SU-DHL-6 (cell line): ENCODE results near the gene CREBBP.

ENCODE experiments used
- H2AFZ ChIP-seq: fragments of 200-600 bp; sonication (generic); 2 replicates; pipeline ENCODE4 v1.6.1; 2014; ENCODE audit warnings: low read depth, mild to moderate bottlenecking, moderate library complexity, mixed read lengths, antibody characterized with exemption, low read length; ENCODE audit not compliant: severe bottlenecking
- H3F3A ChIP-seq: fragments of 200-600 bp; shearing (Covaris generic); 2 replicates; pipeline ENCODE4 v1.6.0; 2016; ENCODE audit warnings: antibody characterized with exemption, mild to moderate bottlenecking; ENCODE audit not compliant: insufficient read depth
- H3K27ac ChIP-seq: fragments of 200-600 bp; sonication (generic); 2 replicates; pipeline ENCODE4 v1.5.1; 2016; ENCODE audit warnings: low read depth, mild to moderate bottlenecking, low read length, moderate library complexity, mixed read lengths
- H3K27me3 ChIP-seq: fragments of 200-600 bp; sonication (generic), shearing (Covaris generic); 2 replicates; pipeline ENCODE4 v1.6.0; 2014; ENCODE audit warnings: mild to moderate bottlenecking, low read length
- H3K36me3 ChIP-seq: fragments of 200-600 bp; sonication (generic); 2 replicates; pipeline ENCODE4 v1.6.1; 2014; ENCODE audit warnings: mild to moderate bottlenecking, low read length, mixed read lengths
- H3K4me2 ChIP-seq: fragments of 300-600, 200-600 bp; shearing (Covaris generic), sonication (generic); 2 replicates; pipeline ENCODE4 v1.6.0; 2014; ENCODE audit warnings: low read length, low read depth, mild to moderate bottlenecking; ENCODE audit not compliant: poor library complexity, severe bottlenecking
- H3K4me3 ChIP-seq: fragments of 200-600 bp; sonication (generic); 2 replicates; pipeline ENCODE4 v1.5.1; 2014; ENCODE audit warnings: antibody characterized with exemption, low read length, mild to moderate bottlenecking, mixed read lengths; ENCODE audit not compliant: insufficient read depth, poor library complexity, severe bottlenecking
- H3K79me2 ChIP-seq: fragments of 200-600 bp; sonication (generic); 2 replicates; pipeline ENCODE4 v1.6.1; 2014; ENCODE audit warnings: mild to moderate bottlenecking, low read length, moderate library complexity; ENCODE audit not compliant: insufficient read depth
- H3K9ac ChIP-seq: fragments of 200-600 bp; sonication (generic); 2 replicates; pipeline ENCODE4 v1.7.0; 2014; ENCODE audit warnings: mild to moderate bottlenecking, low read length
- H3K9me2 ChIP-seq: fragments of 200-600 bp; sonication (generic); replicated peaks from 2 replicates; pipeline ENCODE4 v1.6.1; 2014; ENCODE audit warnings: low read length; ENCODE audit not compliant: insufficient read depth
- H3K9me3 ChIP-seq: fragments of 200-600 bp; sonication (generic); 2 replicates; pipeline ENCODE4 v1.6.1; 2014; ENCODE audit warnings: low read length, mixed read lengths; ENCODE audit not compliant: insufficient read depth
- H4K20me1 ChIP-seq: fragments of 200-600 bp; sonication (generic); 2 replicates; pipeline ENCODE4 v1.6.1; 2014; ENCODE audit warnings: low read depth, mild to moderate bottlenecking, antibody characterized with exemption, low read length, moderate library complexity, mixed read lengths
- CTCF ChIP-seq: fragments of 200-600 bp; sonication (generic); IDR thresholded peaks from one replicate; pipeline ENCODE4 v1.5.1; 2017; ENCODE audit warnings: antibody characterized with exemption, mild to moderate bottlenecking, low read length, moderate library complexity; ENCODE audit not compliant: insufficient read depth, poor library complexity, severe bottlenecking
- EZH2phosphoT487 ChIP-seq: fragments of 200-600 bp; sonication (generic), shearing (Covaris generic); conservative IDR thresholded peaks from 2 replicates; pipeline ENCODE4 v1.6.1; 2018; ENCODE audit warnings: mild to moderate bottlenecking, antibody characterized with exemption, low read length, moderate library complexity, mixed read lengths

CREBBP gene

DNA sequence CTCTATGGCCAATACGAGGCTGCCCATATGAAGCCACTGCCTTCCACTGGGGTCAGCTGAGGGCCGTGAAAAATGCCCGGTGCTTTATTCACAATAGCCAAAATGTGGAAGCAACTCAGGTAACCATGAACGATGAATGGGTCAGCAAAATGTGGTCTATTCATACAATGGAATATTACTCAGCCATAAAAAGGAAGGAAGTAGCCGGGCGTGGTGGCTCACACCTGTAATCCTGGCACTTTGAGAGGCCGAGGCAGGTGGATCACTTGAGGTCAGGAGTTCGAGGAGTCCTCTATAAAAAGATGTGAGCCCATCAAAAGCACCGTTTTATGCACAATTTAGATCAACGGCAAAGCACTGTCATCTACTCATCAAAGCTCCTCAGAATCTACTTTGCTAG is 158.0 kb downstream of the CREBBP start:
- Histone ChIP-seq H3K4me3 (no peak overlapping the region), H3K9ac (no peak overlapping the region), H3K36me3 (peaks cover 2% of the 10 kb centered on the region; the same call in 1 of the 2 replicates), H3K79me2 (no peaks in the 10 kb centered on the region), H3K4me2 (no peak overlapping the region), H2AFZ (no peak overlapping the region), H4K20me1 (0 out of 2 replicates have a peak, but pooled peaks cover 2% of the 10 kb centered on the region), H3K9me3 (no peaks in the 10 kb centered on the region), H3F3A (peaks cover 8% of the 10 kb centered on the region; the same call in 1 of the 2 replicates), H3K27me3 (no peaks in the 10 kb centered on the region), H3K27ac (no peak overlapping the region), H3K9me2 (no peaks in the 10 kb centered on the region)
- no peak for TF ChIP-seq CTCF
- no peak for TF ChIP-seq EZH2phosphoT487

GRCh38 chr16:3720418-3720817 is 160.1 kb downstream of the CREBBP start:
- H3K36me3 ChIP-seq = no peaks in the 10 kb centered on the region
- H3K9me3 ChIP-seq = no peaks in the 10 kb centered on the region
- no peak overlapping the region for H3K4me3 ChIP-seq
- peaks cover 19% of the 10 kb centered on the region for H3K79me2 ChIP-seq
- no peaks in the 10 kb centered on the region for H4K20me1 ChIP-seq
- no peak overlapping the region for H3K4me2 ChIP-seq
- no peak overlapping the region for H2AFZ ChIP-seq
- H3F3A ChIP-seq = no peaks in the 10 kb centered on the region
- TF ChIP-seq CTCF = no peak
- TF ChIP-seq EZH2phosphoT487 = no peak
- no peaks in the 10 kb centered on the region for H3K27me3 ChIP-seq
- H3K9me2 ChIP-seq = no peaks in the 10 kb centered on the region
- no peak overlapping the region for H3K27ac ChIP-seq
- no peak overlapping the region for H3K9ac ChIP-seq

DNA sequence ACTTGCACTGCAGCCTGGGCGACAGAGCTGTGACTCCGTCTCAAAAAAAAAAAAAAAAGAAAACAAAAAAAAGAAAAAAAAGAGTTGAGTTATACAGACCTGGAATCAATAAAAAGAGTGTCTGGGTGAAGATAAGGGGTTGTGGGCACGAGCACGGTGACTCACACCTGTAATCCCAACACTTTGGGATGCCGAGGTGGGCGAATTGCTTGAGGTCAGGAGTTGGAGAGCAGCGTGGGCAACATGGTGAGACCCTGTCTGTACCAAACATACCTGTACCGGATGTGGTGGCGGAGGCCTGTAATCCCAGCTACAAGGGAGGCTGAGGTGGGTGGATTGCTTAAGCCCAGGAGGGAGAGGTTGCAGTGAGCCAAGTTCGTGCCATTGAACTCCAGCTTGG is 161.9 kb downstream of the CREBBP start:
- Histone ChIP-seq H4K20me1 (no peaks in the 10 kb centered on the region), H3K4me2 (no peak overlapping the region), H3K9me2 (no peaks in the 10 kb centered on the region), H3K27ac (no peak overlapping the region), H3K36me3 (no peaks in the 10 kb centered on the region), H3K4me3 (no peak overlapping the region), H3F3A (no peaks in the 10 kb centered on the region), H3K27me3 (no peaks in the 10 kb centered on the region), H3K9ac (no peak overlapping the region), H2AFZ (no peak overlapping the region), H3K79me2 (peaks cover 36% of the 10 kb centered on the region), H3K9me3 (no peaks in the 10 kb centered on the region)
- TF ChIP-seq CTCF (no peak), EZH2phosphoT487 (no peak)

DNA sequence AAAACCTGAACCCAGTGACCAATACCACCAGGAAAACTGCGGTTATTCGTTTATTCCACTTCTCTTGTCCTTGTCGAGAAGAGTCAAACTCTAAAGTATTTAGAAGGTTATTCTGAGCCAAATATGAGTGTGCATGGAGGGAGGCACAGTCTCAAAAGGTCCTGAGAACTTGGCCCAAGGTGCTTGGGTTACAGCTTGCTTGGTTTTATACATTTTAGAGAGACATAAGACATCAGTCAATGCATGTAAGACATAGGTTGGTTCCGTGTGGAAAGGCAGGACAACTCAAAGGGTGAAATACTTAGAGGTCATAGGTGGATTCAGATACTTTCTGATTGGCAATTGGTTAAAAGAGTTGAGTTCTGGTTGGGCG is 162.5 kb downstream of the CREBBP start:
- H3F3A ChIP-seq = no peaks in the 10 kb centered on the region

More for the DNA sequence above, 162.5 kb downstream of the CREBBP start:
- TF ChIP-seq CTCF = no peak
- Histone ChIP-seq H4K20me1 (no peaks in the 10 kb centered on the region), H3K79me2 (peaks cover 43% of the 10 kb centered on the region), H2AFZ (peak overlapping the region; percentile 85), H3K36me3 (no peaks in the 10 kb centered on the region), H3K27ac (peak overlapping the region; percentile 28; the same call in 1 of the 2 replicates), H3K4me2 (peak overlapping the region; percentile 63), H3K4me3 (peak overlapping the region; percentile 72), H3K9me2 (no peaks in the 10 kb centered on the region), H3K27me3 (no peaks in the 10 kb centered on the region), H3K9ac (peak overlapping the region; percentile 94), H3K9me3 (no peaks in the 10 kb centered on the region)
